ENCODE data around the gene BEND6. TPM values are rescaled to one million over a fixed set of nuclear protein-coding genes. Genes with fewer than 3 reads are reported as not detected.
A peak's percentile ranks its signal among the peaks of the same experiment; 100 is the strongest.

BEND6 gene
- total and polyA plus RNA-seq, 10 of the 15 experiments (the other 5 are each of a cell fraction or from before 2014, with no cell fraction given): 0.79 to 2.8 (median 1.6) TPM

DNA sequence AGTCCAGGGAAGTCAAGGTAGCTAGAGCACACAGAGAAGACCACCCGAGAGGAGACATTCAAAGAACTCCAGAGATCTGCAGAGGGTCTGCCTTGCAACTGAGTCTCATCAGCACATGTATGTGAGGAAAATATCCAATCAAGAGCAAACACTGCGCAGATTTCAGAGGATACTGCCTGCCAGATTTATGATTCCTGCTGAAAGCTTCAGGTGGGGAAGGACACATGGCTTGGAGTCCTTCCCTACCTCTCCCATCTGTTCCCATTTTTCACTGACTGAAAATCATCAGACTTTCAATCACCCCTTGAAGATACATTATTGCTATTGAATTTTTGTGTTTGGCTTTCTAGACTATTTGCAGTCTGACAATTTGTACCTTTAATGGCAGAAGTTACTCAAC lies 84.0 kb downstream of the BEND6 start:
- FAIRE-seq: no peak
- H3K4me1 ChIP-seq (ENCODE audit: control insufficient read depth, insufficient read depth, low read length): no peaks in the 10 kb centered on the region
- no peak for TF ChIP-seq ZNF217 (IDR thresholded peaks at IDR 0.05)
- ATAC-seq: no peak
- RAD21 ChIA-PET (ENCODE audit: unreplicated experiment): no interaction called here
- no peak overlapping the region for H2AFZ ChIP-seq (ENCODE audit: control insufficient read depth, low read depth, low read length)
- no peaks in the 10 kb centered on the region for H3K79me2 ChIP-seq (ENCODE audit: control insufficient read depth, insufficient read depth, low read length)
- no TSS peak for BruUV-seq (replicated peaks)
- H4K20me1 ChIP-seq (ENCODE audit: control insufficient read depth, insufficient read depth): no peaks in the 10 kb centered on the region
- in situ Hi-C loops (cut with MboI) (no loop called here), intact Hi-C loops (cut with micrococcal nuclease; ENCODE audit: unreplicated experiment) (no loop called here)
- H3K27ac ChIP-seq (ENCODE audit: control insufficient read depth, insufficient read depth): no peak overlapping the region
- H3K27me3 ChIP-seq (replicated peaks in 1 of 2; ENCODE audit: control insufficient read depth in 2 of 2, insufficient read depth in 2 of 2, low read length in 1 of 2): no peaks in the 10 kb centered on the region
- no peak overlapping the region for H3K9ac ChIP-seq (ENCODE audit: control insufficient read depth, insufficient read depth, low read length)
- CTCF ChIA-PET: interaction anchor here (0.6 to 1.5 kb wide), 3 partner anchors 15 to 136 kb away, joined by 3 to 6 read pairs (median 3); no protein-coding TSS in a partner anchor
- POLR2A ChIA-PET: no interaction called here
- SMC1A ChIA-PET (ENCODE audit: uncharacterized antibody, unreplicated experiment): interaction anchor here (1.4 kb wide), 1 partner anchor 57 kb away, joined by 3 read pairs; no protein-coding TSS in a partner anchor
- DNase-seq (ENCODE audit: low read depth, low spot score): no peak
- no peak overlapping the region for H3K4me3 ChIP-seq
- no peak overlapping the region for H3K4me2 ChIP-seq (ENCODE audit: control insufficient read depth, insufficient read depth)
- H3K36me3 ChIP-seq (ENCODE audit: control insufficient read depth in 2 of 2, insufficient read depth in 2 of 2, low read length in 1 of 2): no peaks in the 10 kb centered on the region
- WGBS (ENCODE audit: insufficient coverage, insufficient replicate concordance, low lambda C conversion rate, missing lambda C conversion rate): 50% methylated on average over 2 of the region's 2 CpGs
- H3K9me3 ChIP-seq (replicated peaks; ENCODE audit: control insufficient read depth, insufficient read depth, low read length): no peaks in the 10 kb centered on the region

DNA sequence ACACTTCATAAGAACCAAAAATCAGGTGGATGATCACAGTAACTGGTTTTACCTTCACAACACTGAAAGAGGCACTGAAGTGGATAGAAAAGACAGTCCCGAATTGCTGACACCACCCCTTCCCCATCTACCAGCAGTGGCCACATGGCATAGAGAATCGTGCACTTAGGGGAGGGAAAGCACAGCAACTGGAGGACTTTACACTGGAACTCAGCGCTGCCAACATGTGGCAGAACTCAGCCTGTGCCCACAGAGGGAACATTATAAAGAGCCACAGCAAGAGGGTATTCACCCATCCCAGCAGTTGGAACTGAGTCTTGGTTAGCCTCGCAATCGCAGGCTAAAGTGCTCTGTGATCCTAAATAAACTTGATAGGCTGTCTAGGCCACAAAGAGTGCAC lies 85.1 kb downstream of the BEND6 start:
- 53% methylated on average over 5 of the region's 5 CpGs for WGBS (ENCODE audit: insufficient coverage, insufficient replicate concordance, low lambda C conversion rate, missing lambda C conversion rate)
- no TSS peak for BruUV-seq (replicated peaks)
- Histone ChIP-seq H3K9ac (ENCODE audit: control insufficient read depth, insufficient read depth, low read length) (no peak overlapping the region), H3K27ac (ENCODE audit: control insufficient read depth, insufficient read depth) (no peak overlapping the region), H2AFZ (ENCODE audit: control insufficient read depth, low read depth, low read length) (no peak overlapping the region), H3K27me3 (replicated peaks in 1 of 2; ENCODE audit: control insufficient read depth in 2 of 2, insufficient read depth in 2 of 2, low read length in 1 of 2) (no peaks in the 10 kb centered on the region), H3K9me3 (replicated peaks; ENCODE audit: control insufficient read depth, insufficient read depth, low read length) (no peaks in the 10 kb centered on the region), H3K36me3 (ENCODE audit: control insufficient read depth in 2 of 2, insufficient read depth in 2 of 2, low read length in 1 of 2) (no peaks in the 10 kb centered on the region), H3K79me2 (ENCODE audit: control insufficient read depth, insufficient read depth, low read length) (no peaks in the 10 kb centered on the region), H3K4me1 (ENCODE audit: control insufficient read depth, insufficient read depth, low read length) (no peaks in the 10 kb centered on the region), H3K4me2 (ENCODE audit: control insufficient read depth, insufficient read depth) (no peak overlapping the region), H3K4me3 (no peak overlapping the region), H4K20me1 (ENCODE audit: control insufficient read depth, insufficient read depth) (no peaks in the 10 kb centered on the region)
- DNase-seq (ENCODE audit: low read depth, low spot score) (no peak), FAIRE-seq (no peak), ATAC-seq (peak; percentile 58)
- in situ Hi-C loops (cut with MboI): no loop called here
- TF ChIP-seq RAD51 (IDR thresholded peaks at IDR 0.05) (no peak), IKZF1 (conservative IDR thresholded peaks at IDR 0.05) (no peak), TCF3 (IDR thresholded peaks at IDR 0.05; ENCODE audit: borderline replicate concordance, insufficient read depth, low read depth, low read length) (no peak), EP300 (IDR thresholded peaks at IDR 0.05; ENCODE audit: borderline replicate concordance in 1 of 2, control insufficient read depth in 1 of 2, low read depth in 2 of 2, low read length in 2 of 2) (no peak), EED (IDR thresholded peaks at IDR 0.05; ENCODE audit: low read depth) (no peak)
- TF ChIP-seq, protein P1, sequence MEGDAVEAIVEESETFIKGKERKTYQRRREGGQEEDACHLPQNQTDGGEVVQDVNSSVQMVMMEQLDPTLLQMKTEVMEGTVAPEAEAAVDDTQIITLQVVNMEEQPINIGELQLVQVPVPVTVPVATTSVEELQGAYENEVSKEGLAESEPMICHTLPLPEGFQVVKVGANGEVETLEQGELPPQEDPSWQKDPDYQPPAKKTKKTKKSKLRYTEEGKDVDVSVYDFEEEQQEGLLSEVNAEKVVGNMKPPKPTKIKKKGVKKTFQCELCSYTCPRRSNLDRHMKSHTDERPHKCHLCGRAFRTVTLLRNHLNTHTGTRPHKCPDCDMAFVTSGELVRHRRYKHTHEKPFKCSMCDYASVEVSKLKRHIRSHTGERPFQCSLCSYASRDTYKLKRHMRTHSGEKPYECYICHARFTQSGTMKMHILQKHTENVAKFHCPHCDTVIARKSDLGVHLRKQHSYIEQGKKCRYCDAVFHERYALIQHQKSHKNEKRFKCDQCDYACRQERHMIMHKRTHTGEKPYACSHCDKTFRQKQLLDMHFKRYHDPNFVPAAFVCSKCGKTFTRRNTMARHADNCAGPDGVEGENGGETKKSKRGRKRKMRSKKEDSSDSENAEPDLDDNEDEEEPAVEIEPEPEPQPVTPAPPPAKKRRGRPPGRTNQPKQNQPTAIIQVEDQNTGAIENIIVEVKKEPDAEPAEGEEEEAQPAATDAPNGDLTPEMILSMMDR (IDR thresholded peaks at IDR 0.05 in 2 of 3, conservative IDR thresholded peaks at IDR 0.05 in 1 of 3; ENCODE audit: control insufficient read depth in 2 of 3, extremely low read depth in 1 of 3, insufficient read depth in 1 of 3, low read depth in 3 of 3, low read length in 3 of 3): peak in 1 of 3 experiments; percentile 10; a peak in 2 of 6 replicates
- TF ChIP-seq, protein P2, sequence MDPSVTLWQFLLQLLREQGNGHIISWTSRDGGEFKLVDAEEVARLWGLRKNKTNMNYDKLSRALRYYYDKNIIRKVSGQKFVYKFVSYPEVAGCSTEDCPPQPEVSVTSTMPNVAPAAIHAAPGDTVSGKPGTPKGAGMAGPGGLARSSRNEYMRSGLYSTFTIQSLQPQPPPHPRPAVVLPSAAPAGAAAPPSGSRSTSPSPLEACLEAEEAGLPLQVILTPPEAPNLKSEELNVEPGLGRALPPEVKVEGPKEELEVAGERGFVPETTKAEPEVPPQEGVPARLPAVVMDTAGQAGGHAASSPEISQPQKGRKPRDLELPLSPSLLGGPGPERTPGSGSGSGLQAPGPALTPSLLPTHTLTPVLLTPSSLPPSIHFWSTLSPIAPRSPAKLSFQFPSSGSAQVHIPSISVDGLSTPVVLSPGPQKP (IDR thresholded peaks at IDR 0.05; ENCODE audit: low read depth, low read length): no peak
- ChIA-PET RAD21 (ENCODE audit: unreplicated experiment) (no interaction called here), CTCF (interaction anchor here (0.7 to 2.2 kb wide), 4 partner anchors 9 to 135 kb away, joined by 3 to 5 read pairs (median 4); no protein-coding TSS in a partner anchor), POLR2A (no interaction called here), SMC1A (ENCODE audit: uncharacterized antibody, unreplicated experiment) (interaction anchor here (0.6 kb wide), 1 partner anchor 79 kb away, joined by 3 read pairs; no protein-coding TSS in a partner anchor)
- intact Hi-C loops (cut with micrococcal nuclease; ENCODE audit: unreplicated experiment): no loop called here
